H1 (cell line): ENCODE measurements around the gene RAB22A. TPM values are rescaled to one million over a fixed set of nuclear protein-coding genes. Genes with fewer than 3 reads are reported as not detected.
A peak's percentile ranks its signal among the peaks of the same experiment; 100 is the strongest.

ENCODE experiments used
- CTCF ChIA-PET: fragments of 300-600 bp; sonication (Branson Sonifier 250); formaldehyde crosslinking; loops from one replicate; lab custom pipeline; 2021; ENCODE audit not compliant: partially characterized antibody; lab: Charles Lee
- POLR2A ChIA-PET: fragments of 300-600 bp; sonication (Branson Sonifier 250); formaldehyde crosslinking; loops from one replicate; lab custom pipeline; 2021; ENCODE audit warnings: inconsistent platforms; ENCODE audit not compliant: partially characterized antibody; lab: Charles Lee
- DNase-seq, 2 experiments: peaks; one replicate each; pipeline versions ENCODE4 v3.0.0 to v3.0.0-alpha.2; 2010 to 2022; ENCODE audit warnings: low spot score in 2 of 2, low read depth in 1 of 2, mixed read lengths in 1 of 2
- FAIRE-seq: peaks from 2 replicates; lab custom pipeline; 2011; peaks lifted over from hg19 to GRCh38; lab: Jason Lieb, UNC
- H2AFZ ChIP-seq: 2 replicates; pipeline ENCODE4 v1.8.1; 2012; ENCODE audit warnings: low read length, inconsistent platforms
- H2AK5ac ChIP-seq: 2 replicates; pipeline ENCODE4 v1.6.1; 2013; ENCODE audit warnings: low read depth, low read length
- H2BK120ac ChIP-seq: replicated peaks from 2 replicates; pipeline ENCODE3; 2013; ENCODE audit warnings: low read depth, low read length, inconsistent platforms
- H2BK12ac ChIP-seq: 2 replicates; pipeline ENCODE4 v1.6.1; 2013; ENCODE audit warnings: low read depth, low read length
- H2BK15ac ChIP-seq: 2 replicates; pipeline ENCODE4 v1.6.1; 2013; ENCODE audit warnings: low read length
- H2BK20ac ChIP-seq: 2 replicates; pipeline ENCODE4 v1.6.1; 2013; ENCODE audit warnings: low read length
- H2BK5ac ChIP-seq: 2 replicates; pipeline ENCODE4 v1.6.1; 2013; ENCODE audit warnings: low read depth, low read length
- H3K14ac ChIP-seq: 2 replicates; pipeline ENCODE4 v1.6.1; 2013; ENCODE audit warnings: inconsistent platforms; ENCODE audit not compliant: insufficient read length
- H3K18ac ChIP-seq: 2 replicates; pipeline ENCODE4 v1.6.1; 2013; ENCODE audit warnings: low read length; ENCODE audit errors: extremely low read depth
- H3K23ac ChIP-seq: 2 replicates; pipeline ENCODE4 v1.6.1; 2013; ENCODE audit warnings: inconsistent platforms; ENCODE audit not compliant: insufficient read length
- H3K23me2 ChIP-seq: 2 replicates; pipeline ENCODE4 v1.6.1; 2013; ENCODE audit warnings: low read depth, low read length
- H3K27ac ChIP-seq: 2 replicates; pipeline ENCODE4 v1.6.1; 2011; ENCODE audit warnings: low read depth, low read length, inconsistent platforms
- H3K27me3 ChIP-seq, 4 experiments: replicated peaks in 1 of 4; 1 replicate in 1 of 4; 2 replicates in 3 of 4; pipeline versions ENCODE4 v1.6.1 to v1.8.1; 2011 to 2013; ENCODE audit warnings: low read length in 3 of 4, mild to moderate bottlenecking in 3 of 4, inconsistent platforms in 2 of 4, mixed read lengths in 2 of 4, moderate library complexity in 1 of 4; ENCODE audit not compliant: control insufficient read depth in 3 of 4, insufficient read depth in 3 of 4; ENCODE audit errors: extremely low read depth in 1 of 4
- H3K36me3 ChIP-seq, 4 experiments: 2 replicates each; pipeline versions ENCODE4 v1.6.1 to v1.8.1; 2011 to 2013; ENCODE audit warnings: mild to moderate bottlenecking in 4 of 4, low read length in 3 of 4, moderate library complexity in 2 of 4, control low read depth in 1 of 4, inconsistent platforms in 1 of 4; ENCODE audit not compliant: insufficient read depth in 4 of 4, control insufficient read depth in 2 of 4
- H3K4ac ChIP-seq: replicated peaks from 2 replicates; pipeline ENCODE3; 2013; ENCODE audit warnings: low read length, low read depth, mixed read lengths, inconsistent platforms; ENCODE audit not compliant: insufficient read length
- H3K4me1 ChIP-seq, 4 experiments: replicated peaks in 1 of 4; 1 replicate in 1 of 4; 2 replicates in 3 of 4; pipeline versions ENCODE4 v1.6.1 to v1.8.1; 2011 to 2013; ENCODE audit warnings: low read length in 3 of 4, inconsistent platforms in 2 of 4, mixed read lengths in 1 of 4; ENCODE audit not compliant: insufficient read depth in 4 of 4, control insufficient read depth in 3 of 4
- H3K4me2 ChIP-seq, 2 experiments: 2 replicates each; pipeline versions ENCODE4 v1.6.1 to v1.8.1; 2011 to 2013; ENCODE audit warnings: low read depth in 2 of 2, low read length in 2 of 2, control low read depth in 1 of 2, inconsistent platforms in 1 of 2, mild to moderate bottlenecking in 1 of 2; ENCODE audit not compliant: insufficient read depth in 1 of 2
- H3K4me3 ChIP-seq, 4 experiments: fragments of 200-600, 300-600 bp in 1 of 4; sonication (generic), shearing (Covaris generic), sonication (Bioruptor Twin) in 1 of 4; 2 replicates each; pipeline versions ENCODE4 v1.5.1 to v1.8.1; 2011 to 2016; ENCODE audit warnings: low read length in 4 of 4, low read depth in 3 of 4, control low read depth in 2 of 4, inconsistent platforms in 2 of 4, mild to moderate bottlenecking in 2 of 4, mixed read lengths in 1 of 4, moderate library complexity in 1 of 4; ENCODE audit not compliant: insufficient read depth in 2 of 4; ENCODE audit errors: extremely low read depth in 1 of 4
- H3K56ac ChIP-seq: replicated peaks from 2 replicates; pipeline ENCODE3; 2013; ENCODE audit warnings: low read depth, mild to moderate bottlenecking, mixed read lengths, low read length, inconsistent platforms; ENCODE audit not compliant: insufficient read length
- H3K79me1 ChIP-seq: 2 replicates; pipeline ENCODE4 v1.6.1; 2013; ENCODE audit warnings: low read depth, low read length, control low read depth
- H3K79me2 ChIP-seq, 2 experiments: 2 replicates each; pipeline versions ENCODE4 v1.6.1 to v1.8.1; 2012 to 2013; ENCODE audit warnings: low read length in 2 of 2, mild to moderate bottlenecking in 2 of 2, inconsistent platforms in 1 of 2; ENCODE audit not compliant: insufficient read depth in 2 of 2, control insufficient read depth in 1 of 2
- H3K9ac ChIP-seq, 4 experiments: replicated peaks in 1 of 4; 1 replicate in 1 of 4; 2 replicates in 3 of 4; pipeline versions ENCODE4 v1.6.1 to v1.8.1; 2011 to 2013; ENCODE audit warnings: low read depth in 3 of 4, low read length in 3 of 4, control low read depth in 2 of 4, mild to moderate bottlenecking in 2 of 4, moderate library complexity in 2 of 4, inconsistent platforms in 1 of 4; ENCODE audit errors: extremely low read depth in 1 of 4
- H3K9me3 ChIP-seq, 2 experiments: 2 replicates each; pipeline versions ENCODE4 v1.6.1 to v1.8.1; 2012 to 2013; ENCODE audit warnings: mild to moderate bottlenecking in 2 of 2, moderate library complexity in 2 of 2, control low read depth in 1 of 2, inconsistent platforms in 1 of 2, low read depth in 1 of 2, low read length in 1 of 2, mixed read lengths in 1 of 2; ENCODE audit not compliant: insufficient read depth in 2 of 2
- H4K20me1 ChIP-seq, 2 experiments: replicated peaks in 1 of 2; 2 replicates each; pipeline versions ENCODE3 to v1.8.1; 2011 to 2013; ENCODE audit warnings: inconsistent platforms in 2 of 2, low read length in 2 of 2, mild to moderate bottlenecking in 1 of 2; ENCODE audit not compliant: insufficient read depth in 2 of 2, control insufficient read depth in 1 of 2
- H4K5ac ChIP-seq: 2 replicates; pipeline ENCODE4 v1.6.1; 2013; ENCODE audit warnings: low read length, low read depth, mixed read lengths, inconsistent platforms; ENCODE audit not compliant: insufficient read length
- H4K8ac ChIP-seq: 2 replicates; pipeline ENCODE4 v1.8.0; 2013; ENCODE audit warnings: mild to moderate bottlenecking, moderate library complexity, low read length, inconsistent platforms; ENCODE audit not compliant: insufficient read depth; ENCODE audit errors: extremely low read depth
- H4K91ac ChIP-seq: replicated peaks from 2 replicates; pipeline ENCODE3; 2013; ENCODE audit warnings: low read length, mixed read lengths, inconsistent platforms; ENCODE audit not compliant: insufficient read length
- POU5F1 ChIP-seq: IDR thresholded peaks from 2 replicates; pipeline ENCODE4 v1.6.1; 2011; ENCODE audit warnings: low read depth, mild to moderate bottlenecking, low read length, moderate library complexity
- RFX5 ChIP-seq: IDR thresholded peaks from 2 replicates; pipeline ENCODE4 v1.6.1; 2011; ENCODE audit warnings: low read depth, low read length, improper control_type of control experiment, borderline replicate concordance
- WGBS, 2 experiments: shearing (Covaris generic) in 1 of 2; methylation state at CpG; one replicate each; pipeline versions ENCODE4 v1.1.6 to v1.1.7; 2013 to 2015; ENCODE audit warnings: low lambda C conversion rate in 2 of 2, mixed read lengths in 2 of 2, inconsistent platforms in 1 of 2, low coverage in 1 of 2, missing lambda C conversion rate in 1 of 2; ENCODE audit not compliant: insufficient replicate concordance in 2 of 2, insufficient coverage in 1 of 2, insufficient read length in 1 of 2; ENCODE audit errors: extremely low coverage in 1 of 2, missing lambda C conversion rate in 1 of 2; 5-methylcytosine and 5-hydroxymethylcytosine counted together
- polyA plus RNA-seq, 7 experiments: library from polyadenylated mRNA; depleted of rRNA in 3 of 7; stranded (reverse) in 5 of 7; unstranded in 2 of 7; fragments of >200 nt in 5 of 7; fragments of 200-250 nt in 2 of 7; gene quantifications; 1 replicate in 5 of 7; 2 replicates in 1 of 7; 4 replicates in 1 of 7; pipeline versions ENCODE4 v1.2.1 to v1.2.3, GENCODE V29; 2011 to 2013; ENCODE audit warnings: missing spikeins in 2 of 7, mixed read lengths in 2 of 7
- total RNA-seq: library from RNA; stranded (reverse); fragmentation: NEBNext Ultra II Directional; extraction: Animal tissue kit (Norgen Biotek cat#: 25700); gene quantifications from 2 replicates; pipeline ENCODE4 v1.2.1, GENCODE V29; 2021

RAB22A gene
- total and polyA plus RNA-seq, 2 of the 8 experiments (the other 6 are each of a cell fraction or from before 2014, with no cell fraction given), result 3.1 to 6.6 TPM

DNA sequence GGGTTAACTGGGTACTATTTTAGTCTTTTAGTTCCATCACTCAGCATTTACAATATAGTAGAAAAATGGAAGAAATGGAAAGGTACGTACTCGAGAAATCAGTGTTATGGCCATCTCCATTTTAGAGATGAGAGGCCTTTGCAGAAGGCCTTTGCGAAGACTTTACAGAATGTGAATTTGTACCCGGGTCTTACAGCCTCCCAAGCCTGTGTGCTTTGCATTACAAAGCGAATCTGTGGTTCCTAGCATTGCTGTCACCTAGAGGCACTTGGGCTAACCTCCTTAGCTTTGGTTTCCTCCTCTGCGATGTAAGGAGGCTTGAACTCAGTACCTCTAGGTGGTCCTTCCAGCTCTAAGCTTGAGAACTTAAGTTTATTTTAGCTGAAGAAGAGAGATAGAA is 90.4 kb downstream of the RAB22A start:
- DNase-seq (no peak), FAIRE-seq (no peak)
- TF ChIP-seq RFX5 (no peak), POU5F1 (0 out of 2 replicates have a peak, but pooled peaks have one; percentile 22)
- ChIA-PET CTCF (interaction anchor here (1.2 kb wide), 1 partner anchor 618 kb away, joined by 3 read pairs; no protein-coding TSS in a partner anchor), POLR2A (interaction anchor here (0.8 to 1.8 kb wide), 2 partner anchors 11 to 25 kb away, joined by 4 to 5 read pairs; partner anchors contain the start of gene VAPB)
- H2AFZ ChIP-seq, result no peak overlapping the region
- no peak overlapping the region for H2BK5ac ChIP-seq
- no peak overlapping the region for H3K4me3 ChIP-seq
- no peaks in the 10 kb centered on the region for H3K36me3 ChIP-seq
- H3K4me1 ChIP-seq, result peaks cover 0 to 3% (median 2%) of the 10 kb centered on the region in 4 experiments; a peak in 1 of 7 replicates
- H3K79me1 ChIP-seq, result peaks cover 9% of the 10 kb centered on the region
- H2BK120ac ChIP-seq, result no peak overlapping the region
- H3K4ac ChIP-seq, result no peak overlapping the region
- no peak overlapping the region for H3K9ac ChIP-seq
- no peak overlapping the region for H2AK5ac ChIP-seq
- H3K9me3 ChIP-seq, result no peaks in the 10 kb centered on the region
- WGBS, 2 experiments, result 81% methylated on average over 6 of the region's 6 CpGs; no CpG with 5 or more reads in 1 of the 2 experiments
- no peak overlapping the region for H4K8ac ChIP-seq
- H4K5ac ChIP-seq, result no peak overlapping the region
- no peaks in the 10 kb centered on the region for H3K27me3 ChIP-seq
- no peaks in the 10 kb centered on the region; the same call in 1 of the 2 replicates for H3K23me2 ChIP-seq
- no peak overlapping the region for H3K18ac ChIP-seq
- H4K20me1 ChIP-seq, result peaks cover 2 to 9% of the 10 kb centered on the region in 2 experiments
- peaks cover 19 to 95% of the 10 kb centered on the region in 2 experiments for H3K79me2 ChIP-seq
- no peak overlapping the region for H2BK20ac ChIP-seq
- H3K27ac ChIP-seq, result no peak overlapping the region
- no peak overlapping the region for H3K14ac ChIP-seq
- H2BK12ac ChIP-seq, result no peak overlapping the region
- H3K23ac ChIP-seq, result no peak overlapping the region
- H2BK15ac ChIP-seq, result no peak overlapping the region
- H3K56ac ChIP-seq, result no peak overlapping the region
- H3K4me2 ChIP-seq, result 0 out of 4 replicates have a peak overlapping the region, but pooled peaks of 1 of the 2 experiments have one; percentile 1
- H4K91ac ChIP-seq, result no peak overlapping the region
